Gastroesophageal sphincter (tissue), 4 donors: Measurements from ENCODE around the gene CA4. TPM values are rescaled to one million over a fixed set of nuclear protein-coding genes. Genes with fewer than 3 reads are reported as not detected.

Experiments used
- total RNA-seq, 4 donors: library from RNA; depleted of rRNA; stranded (reverse); fragments of >200 nt; gene quantifications; one replicate each; pipeline ENCODE4 v1.1.0, GENCODE V29; 2016

CA4 gene
- total RNA-seq, 4 donors from 2014 or later, result 1.8 to 5.5 (median 3.3) TPM

Other genes with a start within 250 kb of the CA4 start
- gene RNFT1, start 185.2 kb upstream of the CA4 start, total RNA-seq, result 10 to 100 TPM in 1 of 4 donors, 1 to 10 TPM in 3; 5.6 to 10.6 (median 6.6) TPM
- gene HEATR6, start 71.1 kb upstream of the CA4 start, total RNA-seq, result 10 to 100 TPM; 13.4 to 30.4 (median 18.4) TPM
- 10 to 100 TPM; 44.1 to 55.5 (median 51.4) TPM for gene USP32, start 242.2 kb downstream of the CA4 start, total RNA-seq